ENCODE measurements around the gene CAMK1D.

GRCh38 chr10:12852687-12853086, 503.3 kb downstream of the CAMK1D start:
- TF ChIP-seq, protein P1, sequence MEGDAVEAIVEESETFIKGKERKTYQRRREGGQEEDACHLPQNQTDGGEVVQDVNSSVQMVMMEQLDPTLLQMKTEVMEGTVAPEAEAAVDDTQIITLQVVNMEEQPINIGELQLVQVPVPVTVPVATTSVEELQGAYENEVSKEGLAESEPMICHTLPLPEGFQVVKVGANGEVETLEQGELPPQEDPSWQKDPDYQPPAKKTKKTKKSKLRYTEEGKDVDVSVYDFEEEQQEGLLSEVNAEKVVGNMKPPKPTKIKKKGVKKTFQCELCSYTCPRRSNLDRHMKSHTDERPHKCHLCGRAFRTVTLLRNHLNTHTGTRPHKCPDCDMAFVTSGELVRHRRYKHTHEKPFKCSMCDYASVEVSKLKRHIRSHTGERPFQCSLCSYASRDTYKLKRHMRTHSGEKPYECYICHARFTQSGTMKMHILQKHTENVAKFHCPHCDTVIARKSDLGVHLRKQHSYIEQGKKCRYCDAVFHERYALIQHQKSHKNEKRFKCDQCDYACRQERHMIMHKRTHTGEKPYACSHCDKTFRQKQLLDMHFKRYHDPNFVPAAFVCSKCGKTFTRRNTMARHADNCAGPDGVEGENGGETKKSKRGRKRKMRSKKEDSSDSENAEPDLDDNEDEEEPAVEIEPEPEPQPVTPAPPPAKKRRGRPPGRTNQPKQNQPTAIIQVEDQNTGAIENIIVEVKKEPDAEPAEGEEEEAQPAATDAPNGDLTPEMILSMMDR (IDR thresholded peaks at IDR 0.05), result no peak
- no peak for TF ChIP-seq POLR2A (IDR thresholded peaks at IDR 0.05)
